Measurements from ENCODE around the gene HIRIP3.

HIRIP3 gene

GRCh38 chr16:29995911-29996765 lies 721 bp upstream of the HIRIP3 start, which contains the start of gene INO80E:
Gene INO80E (plus strand): TSS chr16:29996241. CDS start chr16:29996311, 70 bp downstream.
- peak; percentile 98 for DNase-seq

GRCh38 chr16:29994600-29995323 lies 655 bp downstream of the HIRIP3 start:
- DNase-seq = no peak

- no peak for DNase-seq
These were observed 1.4 kb downstream of the HIRIP3 start for GRCh38 chr16:29993903-29994599.

- no peak for DNase-seq
These were observed 2.1 kb downstream of the HIRIP3 start for GRCh38 chr16:29993191-29993902.

- DNase-seq = no peak
These were observed 3.0 kb downstream of the HIRIP3 start for GRCh38 chr16:29992344-29992967.

GRCh38 chr16:29991571-29991904 lies 3.9 kb downstream of the HIRIP3 start:
- DNase-seq = no peak

GRCh38 chr16:29990883-29991570 lies 4.4 kb downstream of the HIRIP3 start:
- DNase-seq = no peak

GRCh38 chr16:29990034-29990433 lies 5.4 kb downstream of the HIRIP3 start:
- no peak for DNase-seq

GRCh38 chr16:29989111-29989858 lies 6.1 kb downstream of the HIRIP3 start:
- DNase-seq = no peak

- no peak for DNase-seq
These were observed 6.9 kb downstream of the HIRIP3 start for GRCh38 chr16:29988346-29989075.

GRCh38 chr16:29987371-29988085 lies 7.9 kb downstream of the HIRIP3 start:
- DNase-seq = no peak

GRCh38 chr16:29986931-29987330 lies 8.5 kb downstream of the HIRIP3 start:
- DNase-seq = no peak

- no peak for DNase-seq
These were observed 9.2 kb downstream of the HIRIP3 start for GRCh38 chr16:29986231-29986630.

GRCh38 chr16:29985271-29985811 lies 10.1 kb downstream of the HIRIP3 start:
- DNase-seq = no peak

GRCh38 chr16:29984764-29985147 lies 10.7 kb downstream of the HIRIP3 start:
- DNase-seq = no peak

GRCh38 chr16:29984137-29984763 lies 11.2 kb downstream of the HIRIP3 start:
- DNase-seq = no peak

- DNase-seq = no peak
These were observed 11.8 kb downstream of the HIRIP3 start for GRCh38 chr16:29983420-29984136.
